MM.1S (cell line): ENCODE data around the gene CCSER1.

Experiments used
- DNase-seq: peaks from one replicate; pipeline ENCODE4 v3.0.0-alpha.2; 2015
- H2AFZ ChIP-seq: fragments of 300-600 bp; sonication (generic); 2 replicates; pipeline ENCODE4 v1.6.0; 2016; ENCODE audit warnings: antibody characterized with exemption, low read length
- H3F3A ChIP-seq: fragments of 300-600 bp; sonication (generic); 2 replicates; pipeline ENCODE4 v1.6.1; 2016; ENCODE audit warnings: mild to moderate bottlenecking, antibody characterized with exemption, low read length, moderate library complexity, mixed read lengths; ENCODE audit not compliant: insufficient read depth
- H3K27ac ChIP-seq: fragments of 300-600 bp; sonication (generic); 2 replicates; pipeline ENCODE4 v1.5.1; 2016; ENCODE audit warnings: mild to moderate bottlenecking, low read length
- H3K27me3 ChIP-seq: fragments of 300-600 bp; sonication (generic); replicated peaks from 2 replicates; pipeline ENCODE4 v1.6.0; 2016; ENCODE audit warnings: low read length; ENCODE audit not compliant: insufficient read depth
- H3K36me3 ChIP-seq: fragments of 300-600 bp; sonication (generic); replicated peaks from 2 replicates; pipeline ENCODE4 v1.6.1; 2016; ENCODE audit warnings: mild to moderate bottlenecking, low read length, mixed read lengths; ENCODE audit not compliant: insufficient read depth
- H3K4me1 ChIP-seq: fragments of 300-600 bp; sonication (generic); 2 replicates; pipeline ENCODE4 v1.6.1; 2016; ENCODE audit warnings: low read length, mixed read lengths
- H3K4me2 ChIP-seq: fragments of 300-600 bp; sonication (generic); 2 replicates; pipeline ENCODE4 v1.6.0; 2016; ENCODE audit warnings: low read depth, low read length
- H3K4me3 ChIP-seq: fragments of 300-600 bp; sonication (generic); 2 replicates; pipeline ENCODE4 v1.5.1; 2016; ENCODE audit warnings: low read length, mixed read lengths
- H3K79me2 ChIP-seq: fragments of 300-600 bp; sonication (generic); 2 replicates; pipeline ENCODE4 v1.6.1; 2016; ENCODE audit warnings: mixed run types, low read length, mixed read lengths
- H3K9ac ChIP-seq: fragments of 300-600 bp; sonication (generic); 2 replicates; pipeline ENCODE4 v1.6.1; 2016; ENCODE audit warnings: low read length, mixed read lengths
- H3K9me2 ChIP-seq: fragments of 300-600 bp; sonication (generic); replicated peaks from 2 replicates; pipeline ENCODE4 v1.6.1; 2016; ENCODE audit warnings: mild to moderate bottlenecking, low read length, mixed read lengths; ENCODE audit not compliant: insufficient read depth
- H3K9me3 ChIP-seq: fragments of 300-600 bp; sonication (generic); replicated peaks from 2 replicates; pipeline ENCODE4 v1.6.1; 2016; ENCODE audit warnings: mild to moderate bottlenecking, low read length, mixed read lengths; ENCODE audit not compliant: insufficient read depth
- H4K20me1 ChIP-seq: fragments of 300-600 bp; sonication (generic); 2 replicates; pipeline ENCODE4 v1.6.1; 2016; ENCODE audit warnings: mild to moderate bottlenecking, low read length, moderate library complexity, mixed read lengths; ENCODE audit not compliant: insufficient read depth
- CTCF ChIP-seq: fragments of 300-600 bp; sonication (generic); IDR thresholded peaks from 2 replicates; pipeline ENCODE4 v1.5.1; 2016; ENCODE audit warnings: antibody characterized with exemption, low read length, mixed read lengths
- EZH2 ChIP-seq: fragments of 300-600 bp; sonication (generic); optimal IDR thresholded peaks from 2 replicates; pipeline ENCODE3; 2017; ENCODE audit warnings: low read depth, mild to moderate bottlenecking, antibody characterized with exemption, low read length, mixed read lengths
- EZH2phosphoT487 ChIP-seq: fragments of 300-600 bp; sonication (generic); IDR thresholded peaks from 2 replicates; pipeline ENCODE4 v1.6.1; 2018; ENCODE audit warnings: antibody characterized with exemption, low read length

CCSER1 gene

DNA sequence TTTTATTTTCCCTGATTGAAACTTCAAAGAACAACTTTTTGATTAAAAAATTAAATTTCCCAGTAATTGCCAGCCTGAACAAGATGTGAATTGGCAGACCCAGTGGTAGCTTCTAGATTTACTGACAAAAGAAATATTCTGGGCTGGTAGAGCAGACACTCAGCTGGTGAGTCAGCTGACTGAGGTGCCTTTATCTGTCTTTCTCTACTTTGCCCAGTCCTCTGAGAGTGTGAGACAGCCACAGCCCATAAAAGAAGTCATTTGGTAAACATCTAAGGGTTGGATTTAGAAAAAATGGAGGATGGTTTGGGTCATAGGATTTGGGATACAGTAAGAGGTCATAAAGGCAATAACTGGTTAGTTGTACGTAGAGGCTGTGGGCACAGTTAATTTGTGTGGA is 54.5 kb downstream of the CCSER1 start:
- Histone ChIP-seq H3K4me3 (no peak overlapping the region), H3K4me1 (no peaks in the 10 kb centered on the region), H3K9me3 (no peaks in the 10 kb centered on the region), H3K27me3 (no peaks in the 10 kb centered on the region), H3K27ac (no peak overlapping the region), H3K36me3 (no peaks in the 10 kb centered on the region), H3K4me2 (no peak overlapping the region), H3K79me2 (no peaks in the 10 kb centered on the region), H3K9me2 (no peaks in the 10 kb centered on the region), H4K20me1 (no peaks in the 10 kb centered on the region), H2AFZ (no peak overlapping the region), H3K9ac (no peak overlapping the region), H3F3A (no peaks in the 10 kb centered on the region)
- no peak for DNase-seq
- TF ChIP-seq EZH2phosphoT487, result no peak
- no peak for TF ChIP-seq CTCF
- no peak for TF ChIP-seq EZH2

- Histone ChIP-seq H3K4me2 (no peak overlapping the region), H3K9me2 (no peaks in the 10 kb centered on the region), H2AFZ (no peak overlapping the region), H3K27ac (no peak overlapping the region), H3K4me1 (no peaks in the 10 kb centered on the region), H3K27me3 (no peaks in the 10 kb centered on the region), H3K9me3 (no peaks in the 10 kb centered on the region), H3K36me3 (no peaks in the 10 kb centered on the region), H3F3A (no peaks in the 10 kb centered on the region), H4K20me1 (no peaks in the 10 kb centered on the region), H3K79me2 (no peaks in the 10 kb centered on the region), H3K9ac (no peak overlapping the region), H3K4me3 (no peak overlapping the region)
- TF ChIP-seq EZH2phosphoT487 (no peak), CTCF (no peak), EZH2 (no peak)
- DNase-seq, result no peak
Measured at GRCh38 chr4:90183254-90183653, 56.1 kb downstream of the CCSER1 start.

- Histone ChIP-seq H3K4me3 (no peak overlapping the region), H4K20me1 (no peaks in the 10 kb centered on the region), H3K9me2 (no peaks in the 10 kb centered on the region), H3K36me3 (no peaks in the 10 kb centered on the region), H3K27ac (no peak overlapping the region), H3K27me3 (no peaks in the 10 kb centered on the region), H3F3A (no peaks in the 10 kb centered on the region), H3K4me2 (no peak overlapping the region), H3K9ac (no peak overlapping the region), H3K79me2 (no peaks in the 10 kb centered on the region), H2AFZ (no peak overlapping the region), H3K4me1 (no peaks in the 10 kb centered on the region), H3K9me3 (no peaks in the 10 kb centered on the region)
- no peak for DNase-seq
- TF ChIP-seq CTCF (no peak), EZH2 (no peak), EZH2phosphoT487 (no peak)
Measured at GRCh38 chr4:90184560-90184959, 57.4 kb downstream of the CCSER1 start.

- H3K9ac ChIP-seq, result no peak overlapping the region
- no peaks in the 10 kb centered on the region for H3K9me2 ChIP-seq
- H3K4me3 ChIP-seq, result no peak overlapping the region
- H2AFZ ChIP-seq, result no peak overlapping the region
- no peaks in the 10 kb centered on the region for H3K4me1 ChIP-seq
- H3K27me3 ChIP-seq, result no peaks in the 10 kb centered on the region
- no peak overlapping the region for H3K4me2 ChIP-seq
- H3F3A ChIP-seq, result no peaks in the 10 kb centered on the region
- no peak for DNase-seq
- H3K36me3 ChIP-seq, result no peaks in the 10 kb centered on the region
- H3K27ac ChIP-seq, result no peak overlapping the region
- TF ChIP-seq EZH2 (no peak), CTCF (no peak), EZH2phosphoT487 (no peak)
- no peaks in the 10 kb centered on the region for H3K9me3 ChIP-seq
- H4K20me1 ChIP-seq, result no peaks in the 10 kb centered on the region
- no peaks in the 10 kb centered on the region for H3K79me2 ChIP-seq
Measured at GRCh38 chr4:90185416-90185815, 58.2 kb downstream of the CCSER1 start.
